CD4-positive, alpha-beta T cell treated with Interleukin-17A for 1 hour (primary cell): Measurements from ENCODE around the gene TWIST2.

Source experiments
- DNase-seq: peaks from one replicate; pipeline ENCODE4 v3.0.0-alpha.2; 2020

Gene TWIST2

DNA sequence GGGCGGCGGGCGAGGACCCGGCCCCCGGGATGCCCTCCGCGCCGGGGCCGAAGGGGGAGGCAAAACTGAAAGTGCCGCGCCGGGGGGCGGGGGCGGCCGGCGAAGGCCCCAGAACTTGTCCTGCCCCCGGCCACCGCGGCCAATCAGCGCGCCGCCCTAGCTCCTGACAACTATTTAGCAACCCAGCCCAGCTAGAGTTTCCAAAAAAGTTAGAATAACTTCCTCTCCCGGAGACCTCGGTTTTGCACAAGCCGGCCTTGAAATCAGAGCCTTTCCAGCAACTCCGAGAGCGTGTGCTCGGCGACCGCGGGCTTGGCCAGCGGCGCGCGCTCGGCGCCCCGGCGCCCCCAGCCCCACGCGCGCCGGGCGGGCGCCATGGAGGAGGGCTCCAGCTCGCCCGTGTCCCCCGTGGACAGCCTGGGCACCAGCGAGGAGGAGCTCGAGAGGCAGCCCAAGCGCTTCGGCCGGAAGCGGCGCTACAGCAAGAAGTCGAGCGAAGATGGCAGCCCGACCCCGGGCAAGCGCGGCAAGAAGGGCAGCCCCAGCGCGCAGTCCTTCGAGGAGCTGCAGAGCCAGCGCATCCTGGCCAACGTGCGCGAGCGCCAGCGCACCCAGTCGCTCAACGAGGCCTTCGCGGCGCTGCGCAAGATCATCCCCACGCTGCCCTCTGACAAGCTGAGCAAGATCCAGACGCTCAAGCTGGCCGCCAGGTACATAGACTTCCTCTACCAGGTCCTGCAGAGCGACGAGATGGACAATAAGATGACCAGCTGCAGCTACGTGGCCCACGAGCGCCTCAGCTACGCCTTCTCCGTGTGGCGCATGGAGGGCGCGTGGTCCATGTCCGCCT is at the start of gene TWIST2:
TSS of gene TWIST2 (plus strand) at position 245 of the 850 bp plus-strand sequence. CDS start at position 376, 131 bp downstream.
- no peak for DNase-seq

DNA sequence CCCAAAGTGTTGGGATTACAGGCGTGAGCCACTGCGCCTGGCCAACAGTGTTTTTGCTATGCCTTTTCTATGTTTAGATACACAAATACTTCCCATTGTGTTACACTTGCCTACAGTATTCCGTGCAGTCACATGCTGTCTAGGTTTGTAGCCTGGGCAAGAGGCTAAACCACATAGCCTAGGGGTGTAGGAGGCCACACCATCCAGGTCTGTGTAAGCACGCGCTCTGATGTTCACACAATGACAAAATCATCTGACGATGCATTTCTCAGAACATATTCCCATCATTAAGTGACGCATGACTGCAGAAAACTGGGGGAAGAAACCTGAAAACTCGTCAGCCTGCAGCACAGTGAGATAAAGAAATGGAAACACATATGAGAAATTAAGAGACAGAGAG is 46.1 kb upstream of the TWIST2 start:
- no peak for DNase-seq

DNA sequence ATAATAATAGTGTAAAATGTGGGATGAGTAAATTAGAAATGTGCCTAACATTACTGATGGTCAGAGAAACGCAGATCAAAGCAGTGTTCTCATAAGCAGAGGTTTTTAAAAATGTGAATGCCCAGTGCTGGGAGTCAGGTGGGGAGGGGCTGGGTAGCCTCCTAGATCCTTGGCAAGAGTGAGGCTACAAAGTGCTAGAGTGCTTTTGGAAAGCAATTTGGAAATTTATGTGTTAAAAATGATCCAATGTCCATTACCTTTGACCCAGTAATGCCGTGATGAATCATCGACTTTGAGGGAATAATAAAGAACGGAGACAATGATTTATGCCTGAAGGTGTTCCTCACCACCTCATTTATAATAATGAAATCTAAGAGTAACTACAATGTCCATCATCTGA is 44.9 kb upstream of the TWIST2 start:
- no peak for DNase-seq

DNA sequence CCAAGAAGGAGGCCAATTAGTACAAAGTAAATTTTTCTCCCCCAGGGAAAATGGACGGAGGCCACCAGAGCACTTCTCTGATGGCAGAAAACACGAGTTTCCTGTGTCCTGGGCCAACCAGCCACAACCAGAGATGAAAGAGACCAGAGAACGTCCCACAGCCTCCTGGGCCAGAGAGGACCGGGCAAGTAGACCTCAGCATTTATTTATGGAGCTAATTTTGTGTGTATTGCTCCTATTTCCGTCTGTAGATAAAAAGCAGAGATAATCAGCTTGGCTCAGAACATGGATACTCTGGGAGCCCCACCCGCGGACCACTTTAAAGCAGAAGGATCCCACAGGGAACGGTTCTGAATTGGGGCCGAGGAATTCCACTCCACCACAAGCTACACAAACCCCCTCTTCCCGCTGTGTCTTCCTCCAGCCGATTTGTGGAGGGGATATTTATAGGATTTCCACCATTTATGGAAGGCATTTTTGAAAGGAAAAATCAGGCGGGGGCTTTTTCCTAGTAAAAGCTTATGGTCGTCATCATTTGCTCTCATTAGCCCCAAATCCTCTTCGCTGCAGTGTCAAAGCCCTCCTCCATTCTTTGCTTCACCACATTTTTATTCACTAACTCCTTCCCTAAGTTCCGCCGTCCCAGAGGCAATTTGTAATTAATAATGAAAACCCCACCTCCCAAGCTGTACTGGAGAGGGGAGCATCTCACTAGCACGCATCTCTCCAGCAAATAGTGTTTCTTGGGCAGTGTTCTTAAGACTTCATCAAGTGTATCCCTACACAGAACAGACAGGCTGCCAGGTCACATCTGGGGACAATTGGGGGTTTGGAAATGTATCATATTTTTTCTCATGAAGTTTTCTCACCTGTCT is 43.7 kb upstream of the TWIST2 start:
- no peak for DNase-seq

DNA sequence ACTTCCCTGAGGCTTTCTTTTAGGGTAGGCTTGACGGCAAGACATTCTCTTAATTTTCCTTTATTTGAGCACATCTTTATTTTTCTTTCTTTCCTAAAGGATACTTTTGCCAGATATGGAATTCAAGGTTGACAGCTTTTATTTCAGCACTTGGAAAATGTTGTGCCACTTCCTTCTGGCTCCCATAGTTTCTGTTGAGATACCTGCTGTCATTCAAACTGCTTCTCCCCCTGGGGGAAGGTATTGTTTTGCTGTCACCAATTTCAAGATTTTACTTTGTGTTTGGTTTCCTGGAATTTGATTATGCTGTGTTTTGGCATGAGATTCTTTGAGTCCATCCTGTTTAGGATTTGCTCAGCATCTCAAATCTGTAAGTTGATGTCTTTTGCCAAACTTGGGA is 39.1 kb upstream of the TWIST2 start:
- DNase-seq: no peak

DNA sequence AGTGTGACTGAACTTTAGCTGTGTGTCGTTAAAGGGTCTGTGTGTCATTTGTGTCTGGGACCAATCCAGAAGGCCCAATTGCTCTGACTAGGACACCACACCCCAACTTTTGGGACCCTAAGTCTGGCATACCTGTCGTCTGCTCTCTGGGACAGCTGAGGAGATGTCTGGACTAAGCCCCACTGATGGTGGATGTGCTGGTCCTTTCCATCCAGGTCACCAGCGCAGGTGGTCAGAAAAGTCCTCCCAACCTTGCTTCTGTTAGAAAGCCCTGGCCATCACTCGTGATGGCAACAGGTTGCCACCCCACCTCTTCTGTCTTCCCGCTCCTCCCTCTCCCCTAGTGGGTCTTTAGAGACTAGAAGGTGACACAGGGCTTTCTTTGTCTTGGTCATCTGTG is 37.6 kb upstream of the TWIST2 start:
- DNase-seq: no peak

DNA sequence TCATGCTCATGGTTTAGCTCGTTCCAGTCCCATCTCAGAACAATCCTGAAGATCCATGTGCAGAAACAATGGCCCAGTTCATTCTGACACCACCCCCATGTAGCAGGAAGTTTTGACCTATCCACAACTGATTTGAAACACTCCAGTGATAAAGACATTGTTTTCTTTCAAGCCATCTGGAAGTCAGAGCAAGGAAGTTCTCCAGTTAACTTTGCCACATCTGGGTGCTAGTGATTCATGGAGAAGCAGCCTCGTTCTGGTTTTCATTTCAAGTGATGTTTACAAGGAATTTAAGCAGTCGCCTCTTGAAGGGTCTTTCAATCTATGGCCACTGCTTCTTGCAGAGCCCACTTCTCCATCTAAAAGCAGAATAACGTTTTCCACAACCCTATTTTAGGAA is 36.6 kb upstream of the TWIST2 start:
- DNase-seq: no peak

DNA sequence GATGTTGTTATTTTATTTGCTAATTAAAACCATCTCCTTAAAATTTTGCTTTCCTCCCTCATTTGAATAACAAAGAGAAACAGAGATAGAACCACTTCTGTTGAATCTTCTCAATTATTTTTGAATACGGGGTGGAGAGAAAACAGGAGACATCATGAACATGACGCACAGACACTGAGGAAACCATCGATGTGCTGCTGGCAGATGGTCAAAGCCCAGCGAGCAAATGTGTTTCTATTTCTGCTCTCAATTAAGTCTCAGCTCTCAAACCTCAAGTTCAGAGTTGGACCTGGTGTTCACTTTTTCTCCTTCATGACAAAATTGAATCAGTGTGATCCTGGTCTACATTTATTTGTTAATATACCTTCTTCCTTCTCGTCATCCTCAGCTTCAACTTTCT is 36.1 kb upstream of the TWIST2 start:
- DNase-seq: no peak

DNA sequence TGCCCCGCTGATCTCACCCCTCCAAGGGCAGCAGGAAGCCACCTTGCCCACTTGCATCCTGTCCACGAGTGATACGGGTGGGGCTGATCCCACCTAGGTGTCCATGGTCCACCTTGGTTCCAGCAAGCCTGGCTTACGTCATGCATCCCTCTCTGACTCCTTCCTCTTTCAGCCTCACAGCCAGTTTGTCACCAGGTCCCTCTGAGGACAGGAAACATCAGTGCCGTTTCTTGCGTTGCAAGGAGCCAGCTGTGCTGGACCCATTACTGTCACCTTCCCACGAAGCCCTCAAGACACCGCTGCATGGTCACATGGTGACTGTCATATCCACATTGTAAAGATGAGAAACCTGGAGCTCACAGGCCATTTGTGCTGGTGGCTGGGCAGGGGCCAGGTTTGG is 34.8 kb upstream of the TWIST2 start:
- DNase-seq: no peak

DNA sequence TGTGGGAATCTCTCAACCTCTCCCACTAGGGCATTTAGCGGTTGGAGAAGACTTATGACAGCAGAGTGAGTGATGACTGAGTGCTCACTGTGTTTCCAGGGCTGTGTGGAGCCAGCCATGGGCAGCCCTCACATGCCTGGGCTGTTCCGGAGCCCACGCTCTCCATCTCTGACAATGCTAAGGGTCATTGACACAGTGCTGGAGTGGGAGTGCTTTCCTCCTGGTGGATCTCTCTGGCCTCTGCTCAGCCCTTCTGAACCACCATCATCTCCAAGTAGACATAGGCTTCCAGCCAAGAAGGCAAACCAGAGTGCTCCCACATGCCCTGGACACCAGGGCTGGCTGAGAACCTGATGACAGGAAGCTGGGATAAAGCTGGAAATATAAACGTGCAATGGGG is 33.1 kb upstream of the TWIST2 start:
- DNase-seq: no peak

DNA sequence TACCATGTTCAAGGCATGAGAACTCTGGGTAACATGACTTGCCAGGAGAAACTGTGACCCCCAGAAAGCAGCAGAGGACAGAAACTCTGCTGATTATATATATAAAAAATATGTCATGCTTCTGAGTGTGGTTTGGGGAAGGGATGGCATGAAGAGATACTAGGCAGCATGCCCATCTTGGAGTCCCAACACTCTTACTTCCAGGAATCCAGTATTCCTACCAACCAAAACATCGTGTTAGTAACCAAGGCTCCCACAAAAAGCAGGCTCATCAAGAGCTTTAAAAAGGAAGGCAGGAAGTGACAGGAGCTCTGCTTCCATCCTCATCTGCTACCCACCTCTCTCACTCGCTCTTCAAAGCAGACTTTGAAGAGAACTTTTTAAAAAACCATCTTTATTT is 31.6 kb upstream of the TWIST2 start:
- no peak for DNase-seq

DNA sequence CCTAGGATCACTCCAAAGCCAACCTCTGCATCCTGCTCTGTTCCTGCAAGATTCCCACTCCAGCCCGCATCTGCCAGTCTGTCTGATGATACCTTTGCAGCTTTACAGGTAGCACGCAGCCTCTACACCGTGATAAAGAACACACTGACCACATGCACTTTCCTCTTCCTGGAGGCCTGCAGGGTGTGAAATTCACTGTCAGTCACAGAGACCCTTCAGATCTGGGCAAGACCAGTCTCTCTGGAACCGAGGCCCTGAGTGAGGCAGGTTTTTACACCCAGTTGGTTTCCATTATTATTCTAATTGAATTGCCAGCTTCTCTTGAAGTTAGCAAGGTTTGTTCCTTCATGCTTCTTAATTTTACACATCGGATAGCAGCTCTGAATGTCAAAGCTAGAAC is 30.5 kb upstream of the TWIST2 start:
- DNase-seq: no peak

DNA sequence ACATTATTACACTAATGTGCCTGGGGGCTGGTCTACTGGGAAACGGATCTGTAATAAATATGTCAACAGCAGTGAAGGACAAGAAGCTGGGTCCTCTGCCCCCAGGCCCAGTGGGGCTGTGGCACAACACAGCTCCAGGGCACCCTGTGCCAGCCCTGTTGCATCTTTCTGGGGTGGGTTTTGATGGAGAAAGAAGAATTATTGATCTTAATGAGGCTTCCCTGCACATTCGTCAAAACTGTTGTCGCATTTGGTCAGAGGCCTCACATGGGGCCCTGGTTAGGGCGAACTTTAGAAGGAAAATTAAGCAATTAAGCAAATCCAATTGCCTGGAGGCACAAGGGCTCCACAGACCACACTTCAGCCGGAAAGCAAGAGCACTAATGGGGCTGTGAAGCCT is 30.0 kb upstream of the TWIST2 start:
- DNase-seq: no peak

DNA sequence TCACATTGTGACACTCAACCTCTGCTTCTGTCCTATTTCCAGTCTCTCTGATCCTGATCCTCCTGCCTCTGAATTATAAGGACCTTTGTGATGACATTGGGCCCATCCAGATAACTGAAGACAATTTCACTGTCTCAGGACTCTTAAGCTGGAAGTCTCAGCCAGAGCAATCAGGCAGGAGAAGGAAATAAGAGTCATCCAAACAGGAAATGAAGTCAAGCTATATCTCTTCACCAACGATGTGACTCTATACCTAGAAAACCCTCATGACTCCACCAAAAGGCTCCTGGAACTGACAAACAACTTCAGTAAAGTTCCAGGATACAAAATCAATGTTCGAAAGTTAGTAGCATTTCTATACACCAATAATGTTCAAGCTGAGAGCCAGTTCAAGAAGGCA is 29.3 kb upstream of the TWIST2 start:
- no peak for DNase-seq

DNA sequence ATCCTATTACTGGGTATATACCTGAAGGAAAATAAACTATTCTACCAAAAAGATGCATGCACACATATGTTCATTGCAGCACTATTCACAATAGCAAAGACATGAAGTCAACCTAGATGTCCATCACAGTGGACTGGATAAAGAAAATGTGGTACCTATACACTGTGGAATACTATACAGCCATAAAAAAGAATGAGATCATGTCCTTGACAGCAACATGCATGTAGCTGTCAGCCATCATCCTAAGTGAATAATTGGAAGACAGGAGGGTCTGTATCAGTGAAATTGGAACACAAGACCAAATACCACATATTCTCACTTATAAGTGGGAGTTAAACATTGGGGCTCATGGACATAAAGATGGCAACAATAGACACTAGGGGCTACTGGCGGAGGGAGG is 27.7 kb upstream of the TWIST2 start:
- no peak for DNase-seq

DNA sequence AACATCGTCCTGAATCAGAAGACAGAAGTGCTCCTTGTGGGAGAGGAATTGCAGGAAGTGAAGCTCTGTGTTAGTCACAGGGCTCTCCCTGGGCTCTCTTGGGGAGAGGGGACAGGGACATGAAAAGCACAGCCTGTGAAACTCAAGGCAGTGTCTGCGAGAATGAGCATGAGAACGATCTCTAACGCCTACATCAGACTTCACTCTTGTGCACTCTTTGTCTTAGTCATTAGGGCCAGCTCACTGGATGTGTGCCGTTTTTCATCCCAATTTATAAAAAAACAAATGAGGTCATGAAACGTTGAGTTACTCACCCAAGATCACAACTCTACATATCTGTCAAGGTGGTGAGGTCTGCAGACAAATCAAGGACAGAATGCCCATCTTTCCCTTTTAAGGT is 27.0 kb upstream of the TWIST2 start:
- no peak for DNase-seq

DNA sequence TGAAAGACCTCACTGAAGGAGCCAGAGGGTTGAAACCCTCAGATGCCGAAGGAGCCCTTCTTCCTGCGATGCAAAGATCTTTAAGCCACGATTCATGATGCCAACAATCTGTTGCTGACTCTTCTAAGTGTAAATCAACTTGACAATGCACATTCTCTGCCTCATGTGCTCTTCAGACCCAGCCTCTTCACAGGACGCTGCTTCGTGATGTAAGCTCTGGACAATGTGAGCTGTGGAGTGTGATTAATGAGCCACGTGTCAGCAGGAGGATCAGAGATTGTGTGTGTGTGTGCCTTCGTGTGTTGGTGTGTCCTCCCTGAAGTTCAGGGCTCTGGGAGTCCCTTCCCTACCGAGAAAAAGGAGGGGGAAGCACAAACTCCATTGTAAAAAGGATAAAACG is 26.5 kb upstream of the TWIST2 start:
- DNase-seq: no peak

DNA sequence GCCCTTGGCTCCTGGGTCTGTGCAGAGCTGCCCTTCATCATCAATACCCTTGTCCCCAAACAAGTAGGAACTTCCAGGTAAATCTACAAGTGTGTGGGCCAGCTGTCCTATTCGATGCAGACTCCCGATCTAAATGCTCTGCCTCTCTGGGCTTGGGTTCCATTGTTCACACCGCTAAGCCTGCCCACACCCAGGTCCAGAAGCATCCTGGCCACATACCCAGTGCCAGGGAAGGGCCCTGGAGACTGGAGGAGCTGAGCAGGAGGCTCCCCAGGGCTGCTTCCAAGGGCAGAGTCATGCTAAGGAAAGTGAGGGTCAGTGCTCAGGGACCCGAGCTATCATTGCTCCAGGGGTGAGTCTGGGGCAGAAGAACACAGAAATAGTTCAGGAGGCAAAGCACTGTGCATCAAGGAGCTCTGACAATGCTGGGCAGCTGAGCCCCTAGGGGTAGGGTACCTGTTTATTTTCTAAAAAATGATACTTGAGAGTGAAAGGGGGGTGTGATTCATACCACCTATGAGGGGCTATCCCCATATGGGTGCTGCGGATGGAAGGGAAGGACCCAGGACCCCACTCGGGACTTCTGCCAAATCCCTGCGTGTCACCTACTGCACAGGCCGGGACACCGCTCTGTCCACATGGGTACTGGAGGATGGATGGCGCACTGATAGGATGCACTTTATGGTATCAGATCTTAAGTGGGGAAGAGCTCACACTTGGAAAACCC is 25.8 kb upstream of the TWIST2 start:
- DNase-seq: no peak

DNA sequence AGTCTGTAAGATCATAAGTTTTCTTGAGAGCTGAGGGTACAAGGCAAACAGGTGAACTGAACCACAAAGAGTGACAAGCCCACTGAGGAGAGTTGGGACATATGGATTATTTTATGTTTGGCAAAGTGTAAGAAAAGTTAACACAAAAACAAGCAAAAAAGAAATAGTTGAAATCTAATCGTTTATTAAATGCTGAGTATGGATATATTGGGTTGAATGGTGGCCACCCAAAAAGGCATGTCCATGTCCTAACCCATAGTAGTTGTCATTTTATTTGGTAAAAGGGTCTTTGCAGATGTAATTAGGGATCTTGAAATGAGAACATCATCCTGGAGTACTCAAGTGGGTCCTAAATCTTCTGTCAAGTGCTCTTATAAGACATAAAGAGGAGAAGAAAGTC is 24.9 kb upstream of the TWIST2 start:
- DNase-seq: no peak

DNA sequence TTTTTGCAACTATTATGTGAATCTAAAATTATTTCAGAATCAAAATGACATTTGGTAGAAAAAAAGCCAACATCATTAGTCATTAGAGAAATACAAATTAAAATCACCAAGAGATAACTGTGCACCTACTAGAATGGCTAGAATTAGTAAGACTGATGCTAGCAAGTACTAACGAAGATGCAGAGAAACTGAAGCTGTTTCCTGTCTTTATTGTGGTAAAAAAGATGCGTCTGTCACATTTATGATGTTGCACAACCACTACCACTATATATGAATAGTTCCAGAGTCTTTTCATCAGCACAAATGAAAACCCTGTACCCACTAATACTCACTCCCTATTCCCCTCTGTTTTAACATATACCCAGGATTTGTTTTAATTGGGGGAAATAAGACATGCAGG is 16.7 kb upstream of the TWIST2 start:
- no peak for DNase-seq

DNA sequence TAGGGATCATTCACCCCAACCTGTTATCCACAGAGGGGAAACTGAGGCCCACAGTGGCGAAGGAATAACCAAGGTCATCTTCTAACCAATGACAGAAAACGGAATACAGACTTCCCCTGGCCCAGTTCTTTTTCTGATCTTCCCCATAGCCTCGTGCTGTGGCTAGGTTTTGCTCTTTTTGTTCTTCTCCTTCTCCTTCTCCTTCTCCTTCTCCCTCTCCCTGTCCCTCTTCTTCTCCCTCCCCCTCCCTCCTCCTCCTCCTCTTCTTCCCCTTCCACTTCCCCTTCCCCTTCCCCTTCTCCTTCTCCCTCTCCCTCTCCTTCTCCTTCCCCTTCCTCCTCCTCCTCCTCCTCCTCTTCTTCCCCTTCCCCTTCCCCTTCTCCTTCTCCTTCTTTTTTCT is 12.9 kb upstream of the TWIST2 start:
- DNase-seq: no peak

DNA sequence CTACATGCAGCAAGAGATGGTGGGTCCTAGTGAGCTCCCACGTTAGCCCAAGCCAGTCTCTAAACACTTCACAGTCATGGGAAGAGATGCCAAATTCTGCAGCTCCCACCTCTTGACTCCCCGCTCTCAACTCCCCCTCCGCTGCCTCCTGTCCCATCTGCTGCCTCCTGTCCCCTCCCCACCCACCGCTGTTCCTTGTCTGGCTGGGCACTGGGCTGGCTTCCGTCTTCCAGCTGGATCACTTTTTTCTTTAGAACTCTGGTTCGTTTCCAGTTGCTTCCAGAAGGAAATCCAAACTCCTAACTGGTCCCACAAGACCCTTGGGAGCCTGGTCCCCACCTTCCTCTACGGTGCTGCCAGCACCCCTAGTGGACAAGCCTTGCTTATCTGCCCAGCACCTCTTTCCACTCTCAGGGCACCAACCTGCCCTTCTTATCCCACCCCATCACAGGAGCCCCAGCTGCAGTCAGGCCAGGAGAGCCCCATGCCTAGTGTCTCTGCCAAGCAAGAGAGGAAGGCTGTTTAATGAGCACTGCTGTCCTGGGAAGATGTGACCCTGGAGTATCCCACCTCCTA is 12.1 kb upstream of the TWIST2 start:
- no peak for DNase-seq

DNA sequence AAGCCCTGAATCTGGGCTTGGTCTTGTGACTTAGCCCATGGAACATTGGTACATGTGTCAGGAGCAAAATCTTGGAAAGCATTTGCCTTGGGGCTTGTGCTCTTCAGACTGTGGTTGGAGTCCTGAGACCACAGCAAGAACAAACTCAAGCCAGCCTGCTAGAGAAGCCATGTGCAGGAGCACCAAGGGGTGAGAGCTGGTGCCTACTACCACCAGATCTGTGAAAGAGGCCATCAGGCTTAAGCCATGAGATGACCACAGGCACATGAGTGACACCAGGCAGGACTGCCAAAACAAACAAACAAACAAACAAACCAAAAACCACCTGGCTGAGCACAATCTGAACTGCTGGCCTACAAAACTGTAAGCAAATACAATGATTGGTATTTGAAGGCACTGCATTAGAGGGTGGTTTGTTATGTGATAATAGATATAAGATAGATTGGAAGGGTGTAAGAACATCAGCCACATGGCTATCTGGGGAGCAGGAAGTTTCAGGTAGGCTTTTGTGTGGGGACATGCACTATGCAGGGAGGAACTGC is 9.0 kb upstream of the TWIST2 start:
- no peak for DNase-seq
